ENCODE results near the gene SLC13A3. TPM values are rescaled to one million over a fixed set of nuclear protein-coding genes. Genes with fewer than 3 reads are reported as not detected.

Gene SLC13A3
- total and polyA plus RNA-seq, 3 donors from 2014 or later, result 3.2 to 9.1 (median 4.1) TPM

DNA sequence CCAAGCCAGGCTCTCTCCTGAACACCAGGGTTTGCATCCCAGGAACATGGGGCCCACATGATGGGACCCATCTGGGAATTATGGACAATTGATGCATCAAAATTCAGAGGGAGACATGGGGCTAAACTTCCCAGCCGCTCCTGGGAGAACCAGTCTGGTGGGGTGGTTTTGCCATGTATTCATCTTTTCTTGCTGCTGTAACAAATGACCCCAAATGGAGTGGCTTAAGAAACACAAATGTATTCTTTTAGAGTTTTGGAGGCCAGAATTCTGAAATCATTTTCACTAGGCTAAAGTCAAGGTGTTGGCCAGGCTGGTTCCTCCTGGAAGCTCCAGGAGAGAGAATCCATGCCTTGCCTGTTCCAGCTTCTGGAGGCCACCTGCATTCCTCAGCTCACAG, 6.5 kb downstream of the SLC13A3 start:
- no peak for TF ChIP-seq POLR2A (IDR thresholded peaks at IDR 0.05)
- no peak for TF ChIP-seq CTCF (IDR thresholded peaks at IDR 0.05)
- Histone ChIP-seq H3K9me3 (no peaks in the 10 kb centered on the region), H3K4me3 (no peak overlapping the region), H3K27me3 (no peaks in the 10 kb centered on the region), H3K4me1 (no peaks in the 10 kb centered on the region), H3K27ac (no peak overlapping the region), H3K36me3 (ENCODE audit: low read depth, missing control alignments) (no peaks in the 10 kb centered on the region)
- no peak for DNase-seq
- 94% methylated on average over 1 of the region's 1 CpG for WGBS, 2 donors
- intact Hi-C loops (cut with DNase I; ENCODE audit: low total_unique reads), result no loop called here

DNA sequence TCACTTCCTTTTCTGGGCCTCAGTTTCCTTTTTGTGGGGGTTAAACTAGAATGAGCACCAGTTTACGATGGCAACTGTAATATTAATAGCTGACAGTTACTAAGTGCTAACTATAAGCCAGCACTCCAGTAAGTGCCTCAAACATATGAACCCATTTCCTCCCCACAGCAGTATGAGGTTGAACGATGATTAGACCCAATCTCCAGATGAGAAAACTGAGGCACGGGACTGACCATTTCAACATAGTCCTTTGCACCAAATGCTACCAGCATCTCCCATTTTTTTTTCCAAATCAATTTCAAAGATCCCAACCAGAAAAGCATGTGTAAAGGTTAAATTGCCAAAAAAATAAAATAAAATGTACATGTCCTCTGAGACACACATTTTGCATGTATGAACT, 7.1 kb downstream of the SLC13A3 start:
- Histone ChIP-seq H3K27ac (no peak overlapping the region), H3K27me3 (no peaks in the 10 kb centered on the region), H3K9me3 (no peaks in the 10 kb centered on the region), H3K4me3 (no peak overlapping the region), H3K4me1 (no peaks in the 10 kb centered on the region), H3K36me3 (ENCODE audit: low read depth, missing control alignments) (no peaks in the 10 kb centered on the region)
- intact Hi-C loops (cut with DNase I; ENCODE audit: low total_unique reads), result no loop called here
- WGBS, 2 donors, result 87 to 94% methylated on average over 3 of the region's 3 CpGs
- TF ChIP-seq CTCF (IDR thresholded peaks at IDR 0.05) (no peak), POLR2A (IDR thresholded peaks at IDR 0.05) (no peak)
- no peak for DNase-seq

GRCh38 chr20:46642969-46643343, 8.3 kb downstream of the SLC13A3 start:
- no peaks in the 10 kb centered on the region for H3K4me1 ChIP-seq
- no peak overlapping the region for H3K4me3 ChIP-seq
- no peaks in the 10 kb centered on the region for H3K9me3 ChIP-seq
- intact Hi-C loops (cut with DNase I; ENCODE audit: low total_unique reads), result no loop called here
- H3K27ac ChIP-seq, result no peak overlapping the region
- WGBS, 2 donors, result 81 to 83% methylated on average over 5 of the region's 5 CpGs
- no peaks in the 10 kb centered on the region for H3K36me3 ChIP-seq (ENCODE audit: low read depth, missing control alignments)
- DNase-seq, result no peak
- no peaks in the 10 kb centered on the region for H3K27me3 ChIP-seq
- TF ChIP-seq POLR2A (IDR thresholded peaks at IDR 0.05) (no peak), CTCF (IDR thresholded peaks at IDR 0.05) (no peak)

GRCh38 chr20:46642265-46642968, 8.8 kb downstream of the SLC13A3 start:
- intact Hi-C loops (cut with DNase I; ENCODE audit: low total_unique reads), result no loop called here
- Histone ChIP-seq H3K27me3 (no peaks in the 10 kb centered on the region), H3K9me3 (no peaks in the 10 kb centered on the region), H3K4me3 (no peak overlapping the region), H3K4me1 (no peaks in the 10 kb centered on the region), H3K27ac (no peak overlapping the region), H3K36me3 (ENCODE audit: low read depth, missing control alignments) (no peaks in the 10 kb centered on the region)
- TF ChIP-seq POLR2A (IDR thresholded peaks at IDR 0.05) (no peak), CTCF (IDR thresholded peaks at IDR 0.05) (no peak)
- DNase-seq, result no peak
- 79 to 81% methylated on average over 10 to 12 of the region's 12 CpGs for WGBS, 2 donors

- TF ChIP-seq CTCF (IDR thresholded peaks at IDR 0.05) (no peak), POLR2A (IDR thresholded peaks at IDR 0.05) (no peak)
- no peaks in the 10 kb centered on the region for H3K4me1 ChIP-seq
- intact Hi-C loops (cut with DNase I; ENCODE audit: low total_unique reads), result no loop called here
- no peaks in the 10 kb centered on the region for H3K36me3 ChIP-seq (ENCODE audit: low read depth, missing control alignments)
- no peaks in the 10 kb centered on the region for H3K27me3 ChIP-seq
- H3K27ac ChIP-seq, result no peak overlapping the region
- no peak overlapping the region for H3K4me3 ChIP-seq
- DNase-seq, result no peak
- no peaks in the 10 kb centered on the region for H3K9me3 ChIP-seq
These were observed 9.8 kb downstream of the SLC13A3 start for GRCh38 chr20:46641424-46641823.
